Measurements from ENCODE around the gene ADORA1.

ADORA1 gene

GRCh38 chr1:203144661-203145060 lies 17.1 kb downstream of the ADORA1 start:
- no peak overlapping the region for H3K4me3 ChIP-seq (ENCODE audit: low read length)
- no peaks in the 10 kb centered on the region for H3K27me3 ChIP-seq (replicated peaks; ENCODE audit: insufficient read depth, low read length)
- no peak overlapping the region for H3K27ac ChIP-seq (ENCODE audit: low read length)
- no peaks in the 10 kb centered on the region for H3F3A ChIP-seq (ENCODE audit: insufficient read depth, low read length)
- H4K20me1 ChIP-seq (ENCODE audit: insufficient read depth, low read length): no peaks in the 10 kb centered on the region
- TF ChIP-seq EZH2 (optimal IDR thresholded peaks at IDR 0.05; ENCODE audit: low read depth, low read length) (no peak), CTCF (IDR thresholded peaks at IDR 0.05; ENCODE audit: low read length) (no peak), EZH2phosphoT487 (IDR thresholded peaks at IDR 0.05; ENCODE audit: low read length) (no peak)
- H3K9me3 ChIP-seq (replicated peaks; ENCODE audit: insufficient read depth, low read length): no peaks in the 10 kb centered on the region
- no peaks in the 10 kb centered on the region for H3K36me3 ChIP-seq (replicated peaks; ENCODE audit: insufficient read depth, low read length)
- no peaks in the 10 kb centered on the region for H3K79me2 ChIP-seq (ENCODE audit: low read length)
- H3K9ac ChIP-seq (ENCODE audit: low read length): no peak overlapping the region
- H3K9me2 ChIP-seq (replicated peaks; ENCODE audit: insufficient read depth, low read length): no peaks in the 10 kb centered on the region
- no peaks in the 10 kb centered on the region for H3K4me1 ChIP-seq (ENCODE audit: low read length)
- no peak for DNase-seq
- no peak overlapping the region for H2AFZ ChIP-seq (ENCODE audit: low read length)
- H3K4me2 ChIP-seq (ENCODE audit: low read depth, low read length): no peak overlapping the region

- Histone ChIP-seq H3F3A (ENCODE audit: insufficient read depth, low read length) (no peaks in the 10 kb centered on the region), H3K4me3 (ENCODE audit: low read length) (no peak overlapping the region), H3K4me2 (ENCODE audit: low read depth, low read length) (no peak overlapping the region), H3K27me3 (replicated peaks; ENCODE audit: insufficient read depth, low read length) (no peaks in the 10 kb centered on the region), H3K9me2 (replicated peaks; ENCODE audit: insufficient read depth, low read length) (no peaks in the 10 kb centered on the region), H3K9me3 (replicated peaks; ENCODE audit: insufficient read depth, low read length) (no peaks in the 10 kb centered on the region), H3K9ac (ENCODE audit: low read length) (no peak overlapping the region), H3K27ac (ENCODE audit: low read length) (no peak overlapping the region), H2AFZ (ENCODE audit: low read length) (no peak overlapping the region), H3K79me2 (ENCODE audit: low read length) (no peaks in the 10 kb centered on the region), H3K36me3 (replicated peaks; ENCODE audit: insufficient read depth, low read length) (no peaks in the 10 kb centered on the region), H4K20me1 (ENCODE audit: insufficient read depth, low read length) (no peaks in the 10 kb centered on the region), H3K4me1 (ENCODE audit: low read length) (no peaks in the 10 kb centered on the region)
- DNase-seq: no peak
- TF ChIP-seq EZH2phosphoT487 (IDR thresholded peaks at IDR 0.05; ENCODE audit: low read length): no peak
- no peak for TF ChIP-seq EZH2 (optimal IDR thresholded peaks at IDR 0.05; ENCODE audit: low read depth, low read length)
- TF ChIP-seq CTCF (IDR thresholded peaks at IDR 0.05; ENCODE audit: low read length): no peak
Observed at GRCh38 chr1:203145321-203146041, 18.0 kb downstream of the ADORA1 start.

GRCh38 chr1:203146042-203146369 lies 18.5 kb downstream of the ADORA1 start:
- Histone ChIP-seq H2AFZ (ENCODE audit: low read length) (no peak overlapping the region), H3K9ac (ENCODE audit: low read length) (no peak overlapping the region), H3K79me2 (ENCODE audit: low read length) (no peaks in the 10 kb centered on the region), H4K20me1 (ENCODE audit: insufficient read depth, low read length) (no peaks in the 10 kb centered on the region), H3K4me3 (ENCODE audit: low read length) (no peak overlapping the region), H3K4me2 (ENCODE audit: low read depth, low read length) (no peak overlapping the region), H3K4me1 (ENCODE audit: low read length) (no peaks in the 10 kb centered on the region), H3K9me3 (replicated peaks; ENCODE audit: insufficient read depth, low read length) (no peaks in the 10 kb centered on the region), H3K9me2 (replicated peaks; ENCODE audit: insufficient read depth, low read length) (no peaks in the 10 kb centered on the region), H3K27ac (ENCODE audit: low read length) (no peak overlapping the region), H3K27me3 (replicated peaks; ENCODE audit: insufficient read depth, low read length) (no peaks in the 10 kb centered on the region), H3F3A (ENCODE audit: insufficient read depth, low read length) (no peaks in the 10 kb centered on the region), H3K36me3 (replicated peaks; ENCODE audit: insufficient read depth, low read length) (no peaks in the 10 kb centered on the region)
- TF ChIP-seq CTCF (IDR thresholded peaks at IDR 0.05; ENCODE audit: low read length) (no peak), EZH2 (optimal IDR thresholded peaks at IDR 0.05; ENCODE audit: low read depth, low read length) (no peak), EZH2phosphoT487 (IDR thresholded peaks at IDR 0.05; ENCODE audit: low read length) (no peak)
- DNase-seq: no peak

All from MM.1S (cell line).